GM21423 (cell line): ENCODE measurements around the gene ELFN1.

Experiments used
- ATAC-seq: cut with Tn5 transposase; IDR thresholded peaks from one replicate; pipeline ENCODE4 v1.9.1; 2021; ENCODE audit warnings: mild to moderate bottlenecking, moderate library complexity; ENCODE audit not compliant: unreplicated experiment

Gene ELFN1

DNA sequence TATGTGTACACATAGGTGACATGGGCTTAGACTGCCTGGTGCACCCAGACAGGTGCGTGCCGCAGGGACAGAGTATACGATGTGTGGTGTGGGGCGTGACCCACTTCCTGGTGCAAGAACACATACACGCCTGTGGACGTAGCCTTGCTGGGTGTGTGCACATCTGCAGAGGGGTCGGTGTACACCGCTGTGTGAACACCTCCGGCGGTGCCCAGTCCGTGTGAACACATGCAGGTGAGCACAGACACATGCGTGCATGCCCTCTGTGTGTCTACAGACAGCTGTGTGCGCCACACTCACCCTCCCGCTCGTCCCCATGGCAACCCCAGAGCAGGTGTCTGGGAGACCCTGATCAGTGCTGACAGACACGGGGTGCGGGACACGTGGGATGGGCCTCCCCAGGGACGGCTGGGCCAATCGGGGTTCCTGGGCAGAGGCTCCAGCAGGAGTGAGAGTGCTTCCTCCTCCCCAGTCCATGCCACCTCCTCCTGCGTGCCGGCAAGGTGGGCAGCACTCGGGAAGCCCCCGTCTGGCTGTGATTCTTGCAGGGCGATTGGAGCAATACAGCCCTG is 23.4 kb downstream of the ELFN1 start:
- no peak for ATAC-seq

DNA sequence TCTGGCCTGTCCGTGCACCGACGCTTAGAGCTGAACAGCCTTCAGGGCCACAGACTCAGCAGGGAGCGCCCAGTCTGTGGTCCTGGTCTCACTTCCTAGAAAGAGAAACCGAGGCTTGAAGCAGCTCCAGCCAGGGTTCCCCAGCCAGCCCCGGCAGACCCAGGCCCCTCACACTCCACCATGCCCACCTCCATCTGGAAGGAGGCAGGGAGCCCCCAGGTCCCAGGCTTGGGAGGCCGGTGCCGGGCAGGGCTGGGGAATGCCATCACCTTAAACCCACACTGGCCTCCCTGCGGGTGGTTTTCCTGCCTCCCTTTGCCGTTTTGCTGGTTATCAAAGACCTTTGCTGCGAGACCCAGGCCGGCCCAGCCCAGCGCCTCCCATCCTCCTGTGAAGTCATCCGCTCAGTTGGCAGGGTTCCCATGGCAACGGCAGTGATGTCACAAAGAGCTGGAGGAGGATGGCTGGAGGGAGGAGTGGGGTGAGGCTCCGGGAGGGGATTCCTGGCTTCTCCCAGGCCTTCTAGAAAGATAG is 24.0 kb downstream of the ELFN1 start:
- no peak for ATAC-seq

DNA sequence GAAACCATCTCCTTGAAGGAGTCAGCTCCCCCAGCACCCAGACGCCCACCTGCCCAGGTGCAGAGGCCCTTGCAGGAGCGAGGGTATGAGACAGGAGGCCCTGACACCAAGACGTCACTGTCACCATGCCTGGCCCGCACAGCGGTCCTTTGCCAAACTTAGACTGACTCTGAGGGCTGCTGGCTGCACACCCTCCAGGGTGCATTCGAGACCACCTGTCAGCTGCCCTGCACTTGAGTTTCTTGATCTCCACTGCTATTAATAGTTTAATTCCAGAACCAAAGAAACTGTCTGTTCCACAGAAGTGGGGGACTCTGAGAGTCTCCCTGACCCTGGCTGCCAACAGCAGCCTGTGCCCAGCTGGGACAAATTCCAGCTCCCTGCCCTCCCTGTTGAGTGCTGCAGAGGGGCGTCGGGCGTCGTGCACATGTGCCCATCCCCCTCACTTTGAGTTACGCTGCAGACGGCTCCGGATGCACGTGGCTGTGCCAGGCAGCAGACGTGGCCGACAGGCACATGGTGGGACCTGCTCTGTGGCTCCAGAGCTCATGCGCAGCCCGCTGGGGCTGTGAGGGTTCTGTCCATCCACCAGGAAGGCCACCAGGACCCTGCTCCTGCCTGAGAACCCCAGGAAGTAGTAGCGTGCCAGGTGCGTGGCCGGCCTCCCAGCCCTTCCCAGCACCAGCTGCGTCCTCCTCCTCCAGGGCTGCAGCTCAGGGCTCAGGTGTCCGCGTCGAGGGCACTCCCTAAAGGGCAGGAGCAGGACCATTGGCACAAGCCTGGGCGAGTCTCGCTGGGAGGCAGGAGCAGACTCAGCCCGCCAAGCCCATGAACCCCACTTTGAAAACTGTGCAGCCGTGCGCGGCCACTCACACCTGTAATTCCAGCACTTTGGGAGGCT is 24.8 kb downstream of the ELFN1 start:
- ATAC-seq = no peak

DNA sequence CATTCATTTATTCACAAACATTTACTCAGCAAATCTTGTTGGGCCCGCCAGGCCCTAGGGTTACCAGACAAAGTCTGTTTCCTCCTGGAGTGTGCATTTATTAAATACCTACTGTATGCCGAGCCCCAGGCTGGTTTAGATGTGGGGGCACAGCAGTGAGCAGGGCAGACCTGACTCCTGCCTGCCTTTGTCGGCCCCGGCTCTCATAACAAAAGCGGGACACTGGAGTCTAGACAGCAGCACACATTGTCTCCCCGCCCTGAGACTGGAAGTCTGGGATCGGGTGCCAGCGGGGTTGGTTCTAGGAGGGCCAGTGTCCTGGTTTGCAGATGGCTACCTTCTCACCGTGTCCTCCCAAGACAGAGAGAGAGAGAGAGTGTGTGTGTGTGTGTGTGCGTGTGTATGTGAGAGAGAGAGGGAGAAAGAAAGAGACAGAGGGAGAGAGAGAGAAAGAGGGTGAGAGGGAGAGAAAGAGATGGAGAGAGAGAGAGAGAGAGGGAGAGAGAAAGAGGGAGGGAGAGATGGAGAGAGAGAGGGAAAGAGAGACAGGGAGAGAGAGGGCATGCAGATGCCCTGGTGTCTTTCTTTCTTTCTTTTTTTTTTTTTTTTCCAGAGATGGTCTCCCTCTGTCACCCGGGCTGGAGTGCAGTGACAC is 25.9 kb downstream of the ELFN1 start:
- no peak for ATAC-seq

DNA sequence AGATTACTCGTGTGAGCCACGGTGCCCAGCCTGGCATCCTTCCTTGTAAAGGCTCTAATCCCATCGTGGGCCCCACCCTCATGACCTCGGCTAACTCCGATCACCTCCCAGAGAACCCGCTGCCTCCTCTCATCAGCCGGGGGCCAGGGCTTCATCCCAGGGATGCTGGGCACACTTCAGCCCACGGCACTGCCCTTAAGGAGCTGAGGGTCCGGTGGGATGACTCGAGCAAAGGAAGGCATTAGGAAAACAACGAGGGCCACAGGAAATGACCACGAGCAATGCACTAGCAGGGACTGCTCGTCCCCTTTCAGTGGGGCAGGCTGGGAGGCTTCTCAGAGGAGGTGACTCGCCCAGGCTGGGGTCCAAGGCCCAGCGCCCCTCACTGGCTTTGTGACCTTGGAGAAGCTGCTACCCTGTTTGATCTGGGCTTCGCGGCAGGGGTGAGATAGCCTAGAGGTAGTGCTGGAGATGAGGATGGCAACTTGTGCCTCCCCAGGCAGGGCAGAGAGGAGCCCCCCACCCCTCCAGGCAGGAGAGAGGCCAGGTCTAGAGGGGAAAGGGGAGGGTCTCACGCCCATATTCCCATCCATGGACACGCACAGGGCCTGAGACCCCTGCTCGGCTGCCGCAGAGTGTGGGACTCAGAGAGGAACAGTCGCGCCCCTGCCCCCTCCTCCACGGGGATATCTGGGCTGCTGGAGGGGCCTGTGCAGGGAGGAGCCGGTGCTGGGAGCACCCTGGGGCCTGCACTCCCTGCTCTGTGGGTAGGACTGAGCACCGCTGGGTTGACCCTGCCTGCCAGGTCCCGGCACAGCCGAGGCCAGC is 26.8 kb downstream of the ELFN1 start:
- no peak for ATAC-seq

DNA sequence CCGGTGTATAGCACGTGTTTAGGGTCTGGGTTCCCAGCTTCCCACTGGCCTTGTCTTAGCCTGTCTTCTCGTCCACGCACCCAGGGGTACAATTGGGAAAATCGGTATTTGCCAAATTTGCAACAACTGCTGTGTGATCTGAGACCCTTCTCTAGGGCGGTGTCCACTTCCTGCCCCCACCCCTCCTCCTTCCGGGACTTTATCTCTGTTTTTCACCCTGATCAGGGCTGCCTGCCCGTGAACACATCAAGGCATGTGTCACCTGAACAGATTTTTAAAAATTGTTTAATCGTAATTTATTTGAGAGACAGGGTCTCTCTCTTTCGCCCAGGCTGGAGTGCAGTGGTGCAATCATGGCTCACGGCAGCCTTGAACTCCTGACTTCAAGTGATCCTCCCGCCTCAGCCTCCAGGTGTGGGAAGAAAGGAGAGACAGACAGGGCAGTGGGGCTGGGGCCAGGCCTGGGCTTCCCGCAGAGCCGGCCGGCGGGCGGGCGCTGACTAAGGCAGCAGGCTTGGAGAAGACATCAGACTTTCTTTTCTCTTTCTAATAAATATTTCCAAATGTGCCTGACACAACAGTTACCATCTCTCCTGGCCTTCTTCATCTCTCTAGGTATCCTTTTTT is 27.5 kb downstream of the ELFN1 start:
- no peak for ATAC-seq

DNA sequence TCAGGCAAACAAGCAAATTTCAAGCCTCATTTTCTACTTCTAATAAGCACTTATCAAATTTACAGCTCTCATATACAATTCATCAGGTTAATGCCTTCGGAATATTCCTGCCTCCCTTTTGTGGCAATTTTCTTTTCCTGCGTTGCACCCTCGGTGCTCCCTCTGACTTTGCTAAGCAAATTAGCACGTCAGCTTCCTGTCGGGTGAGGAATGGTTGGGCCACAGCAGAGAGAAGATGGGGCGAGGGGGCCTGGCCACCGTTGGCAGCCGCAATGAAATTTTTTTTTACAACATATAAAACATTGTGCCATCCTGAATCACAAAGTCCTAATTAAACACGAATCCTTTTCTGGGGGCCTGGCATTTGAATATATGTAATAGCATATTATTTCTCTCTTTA is 28.1 kb downstream of the ELFN1 start:
- ATAC-seq = no peak

DNA sequence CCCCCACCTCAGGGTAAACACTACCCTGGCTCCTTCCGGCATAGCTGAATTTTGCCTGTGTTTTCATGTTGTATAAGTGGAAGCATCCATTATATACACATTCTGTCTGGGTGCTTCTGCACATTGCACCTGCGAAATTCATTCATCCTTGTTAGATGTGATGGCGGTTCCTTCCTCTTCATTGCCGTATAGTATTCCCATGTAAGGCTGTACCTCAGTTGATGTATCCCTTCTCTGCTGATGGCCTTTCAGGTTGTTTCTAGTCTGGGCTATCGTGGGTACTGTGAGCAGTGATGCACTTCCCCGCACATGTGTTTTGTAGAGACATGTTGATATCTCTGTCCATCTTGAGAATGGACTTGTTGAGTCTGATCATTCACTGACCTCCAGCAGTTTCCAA is 28.9 kb downstream of the ELFN1 start:
- no peak for ATAC-seq

DNA sequence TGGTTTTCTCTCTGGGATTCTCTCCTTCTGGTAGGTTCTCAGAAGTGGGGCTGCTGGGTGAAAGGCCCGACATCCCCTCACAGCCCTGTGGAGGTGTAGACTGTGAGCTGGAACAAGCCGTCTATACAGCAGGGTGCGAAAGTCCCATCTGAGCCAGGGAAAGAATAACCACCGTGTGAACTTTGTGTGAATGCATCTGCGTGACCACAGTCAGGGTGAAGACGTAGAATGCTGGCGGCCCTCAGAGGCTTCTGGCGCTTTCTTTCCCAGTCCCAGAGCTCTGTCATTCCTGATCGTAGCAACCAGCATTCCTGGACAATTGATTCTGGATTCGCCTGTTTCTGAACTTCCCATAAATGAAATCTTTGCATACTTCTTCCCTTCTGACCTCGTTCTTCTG is 30.0 kb downstream of the ELFN1 start:
- ATAC-seq = no peak

DNA sequence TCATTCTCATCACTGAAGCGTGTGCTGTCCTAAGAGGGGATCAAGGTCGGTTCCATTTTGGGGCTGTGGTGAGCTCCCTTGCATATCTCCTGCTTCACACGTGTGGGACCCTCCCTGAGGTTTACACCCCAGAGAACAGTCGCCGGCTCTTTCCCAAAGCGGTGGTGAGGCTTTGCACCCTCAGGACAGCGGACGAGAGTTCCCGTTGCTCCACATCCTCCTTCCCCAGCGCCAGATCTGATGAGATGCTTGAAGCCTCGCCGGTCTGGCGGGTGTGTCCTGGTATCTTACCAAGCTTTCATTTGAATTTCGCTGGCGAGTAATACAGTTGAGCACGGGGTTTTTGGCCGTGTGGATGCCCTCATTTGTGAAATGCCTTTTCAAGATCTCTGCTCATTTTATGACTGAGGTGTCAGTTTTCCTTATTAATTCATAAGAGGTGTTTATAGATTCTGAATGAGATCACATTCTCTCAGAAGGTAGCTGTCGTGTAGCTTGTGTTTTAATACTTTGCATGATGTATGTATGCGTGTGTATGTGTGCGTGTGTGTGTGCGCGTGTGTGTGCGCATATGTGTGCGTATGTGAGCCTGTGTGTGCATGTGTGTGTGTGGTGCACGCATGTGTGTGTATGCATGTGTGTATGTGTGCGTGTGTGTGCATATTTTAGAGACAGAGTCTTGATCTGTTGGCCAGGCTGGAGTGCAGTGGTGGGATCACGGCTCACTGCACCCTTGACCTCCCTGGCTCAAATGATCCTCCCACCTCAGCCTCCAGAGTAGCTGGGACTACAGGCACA is 30.7 kb downstream of the ELFN1 start:
- ATAC-seq = no peak

DNA sequence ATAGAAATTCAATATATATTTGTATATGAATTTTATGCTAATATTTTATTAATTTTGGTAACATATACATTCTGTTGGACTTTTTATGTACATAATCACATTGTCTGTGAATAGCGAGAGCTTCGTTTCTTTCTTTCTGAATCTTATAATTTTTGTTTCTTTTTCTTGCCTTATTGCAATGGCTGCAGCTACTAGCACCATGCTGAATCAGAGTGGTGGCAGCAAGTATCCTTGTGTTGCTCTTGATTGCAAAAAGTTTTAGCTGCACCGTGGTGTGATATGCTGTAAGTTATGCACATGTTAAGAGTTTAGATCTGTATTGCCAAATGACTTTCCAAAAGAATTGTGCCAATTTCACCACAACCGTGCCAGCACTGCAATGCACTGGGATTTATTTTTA is 32.6 kb downstream of the ELFN1 start:
- no peak for ATAC-seq

DNA sequence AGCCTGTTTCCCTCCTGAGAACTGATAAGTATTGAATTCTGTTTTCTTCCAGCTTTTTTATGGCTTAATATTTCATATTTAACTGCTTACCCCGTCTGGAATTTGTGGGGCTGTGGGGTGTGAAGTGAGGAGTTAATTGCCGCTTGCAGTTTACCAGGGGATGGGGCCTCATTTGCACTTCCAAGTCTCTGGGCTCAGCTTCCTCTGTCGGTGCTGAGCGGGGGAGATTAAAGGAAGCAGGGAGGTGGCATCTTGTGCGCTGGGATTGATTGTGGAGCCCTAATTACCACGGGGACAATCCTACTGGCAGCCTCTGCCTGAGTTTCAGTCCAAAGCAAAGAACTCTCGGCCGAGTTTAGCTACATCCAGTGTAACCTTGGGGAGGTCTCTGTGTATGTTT is 33.4 kb downstream of the ELFN1 start:
- no peak for ATAC-seq

DNA sequence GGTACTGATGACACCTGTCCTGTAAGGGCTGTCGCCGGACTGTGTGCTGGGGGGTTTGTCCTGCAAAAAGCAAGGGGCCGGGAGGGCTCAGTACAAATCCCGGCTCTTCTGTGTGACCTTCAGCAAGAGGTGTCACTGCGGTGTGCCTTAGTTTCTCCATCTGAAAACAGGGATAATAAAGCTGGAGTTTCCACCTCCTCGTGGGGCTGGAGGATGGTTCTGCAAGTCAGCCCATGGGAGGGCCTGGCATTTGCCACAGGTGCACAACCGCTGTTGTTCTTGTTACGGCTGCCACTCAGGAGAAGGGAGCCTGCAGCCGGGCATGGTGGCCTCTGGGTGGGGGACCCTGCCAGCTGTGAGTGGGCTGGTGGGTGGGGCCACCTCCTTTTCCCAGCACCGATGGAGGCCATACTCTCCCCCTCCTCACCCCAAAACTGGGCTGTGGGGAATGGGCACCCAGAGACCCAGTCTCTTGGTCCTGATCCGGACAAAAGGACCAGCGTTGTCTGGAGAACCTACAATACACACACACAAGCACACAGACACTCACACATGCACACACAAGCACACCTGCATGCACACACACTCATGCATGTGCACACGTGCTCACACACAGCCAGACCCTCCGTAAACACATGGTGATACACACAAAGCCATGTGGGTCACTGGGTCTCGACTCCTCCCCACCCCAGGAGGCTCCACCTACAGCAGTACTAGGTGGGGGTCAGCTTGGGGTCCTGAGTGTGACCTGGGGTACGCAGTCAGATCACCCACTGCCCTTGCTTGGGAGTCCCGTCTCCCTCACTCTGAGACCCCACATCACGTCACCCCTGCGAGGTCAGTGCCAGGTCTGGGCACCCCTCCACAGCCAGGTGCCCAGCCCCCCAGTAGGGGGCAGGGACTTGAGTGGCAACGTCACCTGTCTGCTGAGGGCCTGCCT is 34.1 kb downstream of the ELFN1 start:
- ATAC-seq = no peak

DNA sequence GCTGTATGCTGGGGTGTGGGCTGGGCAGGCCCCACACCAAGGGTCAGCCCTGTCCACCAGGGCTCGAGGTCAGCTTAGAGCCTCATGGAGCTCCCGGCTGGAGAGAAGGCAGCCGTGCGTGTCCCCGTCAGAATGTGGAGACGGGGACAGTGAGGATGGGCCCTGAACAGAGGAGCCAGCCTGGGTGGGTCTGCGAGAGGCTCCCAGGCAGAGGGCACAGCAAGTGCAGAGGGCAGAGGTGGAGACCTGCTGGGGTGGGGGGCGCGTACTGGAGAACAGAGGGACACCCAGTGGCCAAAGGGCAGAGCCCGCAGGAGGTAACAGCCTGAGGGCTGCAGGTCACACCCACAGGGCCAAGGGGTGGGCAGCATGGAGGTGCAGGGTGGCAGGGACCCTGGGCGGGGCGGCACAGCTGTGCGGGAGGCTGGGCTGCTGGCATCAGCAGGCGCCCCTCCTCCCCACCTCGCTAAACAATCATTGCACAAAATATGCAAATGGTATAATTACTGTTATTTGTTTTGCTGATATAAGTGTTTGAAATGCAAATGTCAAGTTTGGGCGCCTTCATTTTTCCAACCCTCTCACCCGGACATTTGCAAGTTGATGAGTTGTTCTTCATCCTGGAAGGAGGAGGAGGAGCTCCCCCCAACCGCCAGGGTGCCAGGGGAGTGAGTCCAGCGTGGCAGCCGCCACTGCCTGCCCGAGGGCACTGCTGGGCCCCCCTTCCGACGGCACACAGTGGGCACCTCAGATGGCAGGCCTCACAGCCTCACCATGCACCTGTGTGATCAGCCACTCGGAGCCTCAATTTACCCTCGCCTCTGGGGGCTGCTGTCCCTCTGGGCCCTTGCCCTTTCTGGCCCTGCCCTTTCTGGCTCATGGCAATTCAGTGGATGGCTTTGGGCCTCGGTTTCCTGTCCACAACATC is 35.0 kb downstream of the ELFN1 start:
- ATAC-seq = no peak

DNA sequence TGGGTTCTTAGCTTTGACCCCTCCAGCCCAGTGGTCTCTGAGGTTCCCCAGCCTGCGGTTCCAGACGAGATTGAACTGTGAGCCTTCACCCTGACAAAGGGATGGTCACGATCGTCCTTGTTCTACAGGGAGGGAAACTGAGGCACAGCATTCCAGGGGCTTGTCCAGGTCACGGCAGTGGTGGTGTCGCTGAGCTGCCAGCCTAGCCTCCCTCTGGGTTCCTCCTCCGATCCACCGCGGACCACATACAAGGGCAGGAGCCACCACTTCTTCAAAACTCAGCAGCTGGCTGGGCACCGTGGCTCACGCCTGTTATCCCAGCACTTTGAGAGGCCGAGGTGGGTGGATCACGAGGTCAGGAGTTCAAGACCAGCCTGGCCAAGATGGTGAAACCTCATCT is 35.8 kb downstream of the ELFN1 start:
- ATAC-seq = no peak

DNA sequence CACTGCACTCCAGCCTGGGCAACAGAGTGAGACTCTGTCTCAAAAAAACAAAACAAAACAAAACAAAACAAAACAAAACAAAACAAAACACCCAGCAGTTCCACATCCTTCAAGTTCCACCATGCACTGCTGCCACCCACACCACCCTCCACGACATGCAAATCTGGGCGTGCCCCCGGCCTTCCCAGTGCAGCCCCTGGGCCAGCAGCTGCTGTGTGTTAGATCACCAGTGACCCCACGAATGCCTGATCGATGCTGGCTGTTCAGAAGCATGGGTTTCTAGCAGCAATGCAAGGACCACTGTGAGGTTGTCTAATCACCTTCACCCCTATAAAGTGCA is 36.3 kb downstream of the ELFN1 start:
- ATAC-seq = no peak

DNA sequence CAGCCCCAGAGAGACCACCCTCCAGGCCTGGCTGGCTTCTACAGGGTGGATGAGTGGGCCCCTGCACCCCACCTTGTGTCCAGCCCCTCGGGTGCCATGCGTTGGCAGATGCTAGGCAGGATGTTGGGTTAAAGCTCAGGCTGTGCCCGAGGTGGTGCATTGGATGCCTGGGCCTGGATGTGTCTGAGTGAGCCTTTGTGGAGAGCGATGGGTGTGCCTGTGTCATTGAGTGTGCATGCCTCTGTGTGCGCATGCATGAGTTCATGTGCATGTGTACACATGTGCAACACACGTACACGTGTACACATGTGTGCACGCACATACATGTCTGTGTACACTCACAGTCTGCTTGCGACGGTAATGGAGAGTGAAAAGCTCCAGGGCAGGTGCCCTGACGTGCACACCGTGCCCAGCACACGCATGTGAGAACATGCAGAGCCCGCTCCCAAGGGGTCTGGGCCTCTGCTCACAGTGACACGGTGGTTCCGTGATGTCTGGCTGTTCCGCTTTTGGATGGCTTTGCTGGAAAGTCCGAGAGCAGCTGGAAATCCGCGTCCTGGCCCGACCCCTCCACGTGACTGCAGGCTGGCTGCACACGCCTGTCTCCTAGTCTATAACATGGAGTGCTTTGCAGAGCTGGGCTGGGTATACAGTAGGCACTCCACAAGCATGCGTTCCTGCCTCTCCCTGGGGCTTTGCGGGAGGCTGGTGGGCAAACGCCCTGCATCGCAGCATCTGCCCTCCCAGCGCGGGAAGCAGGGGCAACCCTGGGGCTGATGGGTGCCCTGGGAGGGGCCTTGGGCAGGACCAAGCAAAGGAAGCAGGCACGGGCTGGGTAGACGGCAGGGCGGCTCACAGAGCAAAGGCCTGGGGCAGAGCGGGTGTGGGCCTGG is 36.9 kb downstream of the ELFN1 start:
- no peak for ATAC-seq
